HEK293 (cell line): ENCODE measurements around the gene AICDA.

ENCODE experiments used
- CTCF ChIA-PET: fragments of 350-600 bp; formaldehyde crosslinking; extraction: SDS; loops from one replicate; lab custom pipeline; 2021; ENCODE audit warnings: antibody characterized with exemption; lab: Yijun Ruan, JAX
- POLR2A ChIA-PET: fragments of 300-600 bp; formaldehyde crosslinking; extraction: SDS; loops from one replicate; lab custom pipeline; 2020; ENCODE audit warnings: antibody characterized with exemption, inconsistent platforms; lab: Yijun Ruan, JAX
- H3K27ac ChIP-seq: fragments of 200-500 bp; sonication (Bioruptor generic); 2 replicates; pipeline ENCODE4 v1.5.1; 2014; ENCODE audit warnings: low read depth, low read length, control low read depth, inconsistent platforms; ENCODE audit errors: extremely low read depth
- H3K36me3 ChIP-seq, 2 experiments: fragments of 200-500 bp in 1 of 2; sonication (Bioruptor generic) in 1 of 2; 1 replicate in 1 of 2; 2 replicates in 1 of 2; pipeline ENCODE4 v1.5.1; 2014 to 2017; ENCODE audit warnings: inconsistent platforms in 2 of 2, low read length in 2 of 2; ENCODE audit not compliant: control insufficient read depth in 2 of 2, insufficient read depth in 1 of 2
- H3K4me1 ChIP-seq: fragments of 200-500 bp; sonication (Bioruptor generic); 2 replicates; pipeline ENCODE4 v1.5.1; 2014; ENCODE audit warnings: mild to moderate bottlenecking, low read length, inconsistent platforms; ENCODE audit not compliant: control insufficient read depth, insufficient read depth
- H3K4me3 ChIP-seq: 2 replicates; pipeline ENCODE4 v1.5.1; 2011; ENCODE audit warnings: low read depth, mild to moderate bottlenecking, control low read depth, low read length, moderate library complexity
- H3K9me3 ChIP-seq: fragments of 200-500 bp; sonication (Bioruptor generic); 2 replicates; pipeline ENCODE4 v1.5.1; 2014; ENCODE audit warnings: low read depth, low read length, inconsistent platforms; ENCODE audit not compliant: control insufficient read depth, insufficient read depth
- BCL11A ChIP-seq: fragments of 450-650 bp; formaldehyde crosslinking; IDR thresholded peaks from 2 replicates; pipeline ENCODE4 v1.5.1; 2016; ENCODE audit warnings: low read depth, missing biosample characterization, missing genetic modification characterization
- FEZF1 ChIP-seq: fragments of 450-650 bp; formaldehyde crosslinking; IDR thresholded peaks from 2 replicates; pipeline ENCODE4 v1.5.1; 2016; ENCODE audit warnings: missing biosample characterization, missing genetic modification characterization
- GLI2 ChIP-seq: fragments of 450-650 bp; formaldehyde crosslinking; IDR thresholded peaks from 2 replicates; pipeline ENCODE4; 2017; ENCODE audit warnings: missing biosample characterization, missing genetic modification characterization, low read depth, borderline replicate concordance
- SP2 ChIP-seq: fragments of 450-650 bp; formaldehyde crosslinking; IDR thresholded peaks from 2 replicates; pipeline ENCODE4 v1.5.1; 2016; ENCODE audit warnings: missing biosample characterization, missing genetic modification characterization
- ZBTB1 ChIP-seq: fragments of 450-650 bp; formaldehyde crosslinking; IDR thresholded peaks from 2 replicates; pipeline ENCODE4 v1.5.1; 2016; ENCODE audit warnings: missing biosample characterization, missing genetic modification characterization
- ZNF157 ChIP-seq: fragments of 450-650 bp; formaldehyde crosslinking; IDR thresholded peaks from 2 replicates; pipeline ENCODE4 v1.5.1; 2016; ENCODE audit warnings: missing biosample characterization, missing genetic modification characterization
- ZNF184 ChIP-seq: fragments of 450-650 bp; IDR thresholded peaks from 2 replicates; pipeline ENCODE4 v1.5.1; 2018; ENCODE audit warnings: missing biosample characterization, mild to moderate bottlenecking, missing genetic modification characterization
- ZNF274 ChIP-seq, 2 experiments: fragments of 200-500 bp in 1 of 2; fragments of 450-650 bp in 1 of 2; sonication (Bioruptor generic) in 1 of 2; formaldehyde crosslinking in 1 of 2; IDR thresholded peaks; 2 replicates each; pipeline versions ENCODE4 v1.5.1 to v1.6.1; 2014 to 2016; ENCODE audit warnings: borderline replicate concordance in 1 of 2, inconsistent platforms in 1 of 2, low read length in 1 of 2, missing biosample characterization in 1 of 2, missing genetic modification characterization in 1 of 2
- ZNF335 ChIP-seq: fragments of 450-650 bp; formaldehyde crosslinking; conservative IDR thresholded peaks from 2 replicates; pipeline ENCODE4 v1.5.1; 2016; ENCODE audit warnings: missing biosample characterization, missing genetic modification characterization
- ZNF350 ChIP-seq: fragments of 450-650 bp; formaldehyde crosslinking; IDR thresholded peaks from 2 replicates; pipeline ENCODE4 v1.5.0; 2017; ENCODE audit warnings: missing biosample characterization, mild to moderate bottlenecking, missing genetic modification characterization
- ZNF394 ChIP-seq: fragments of 450-650 bp; formaldehyde crosslinking; IDR thresholded peaks from 2 replicates; pipeline ENCODE4 v1.5.1; 2016; ENCODE audit warnings: missing biosample characterization, missing genetic modification characterization, mild to moderate bottlenecking, moderate library complexity, borderline replicate concordance
- ZNF510 ChIP-seq: fragments of 450-650 bp; formaldehyde crosslinking; IDR thresholded peaks from 2 replicates; pipeline ENCODE4 v1.5.1; 2018; ENCODE audit warnings: mild to moderate bottlenecking, missing genetic modification characterization, missing biosample characterization; ENCODE audit not compliant: insufficient replicate concordance
- ZNF658 ChIP-seq: fragments of 450-650 bp; formaldehyde crosslinking; IDR thresholded peaks from 2 replicates; pipeline ENCODE4; 2016; ENCODE audit warnings: missing biosample characterization, missing genetic modification characterization
- ZNF677 ChIP-seq: fragments of 450-650 bp; IDR thresholded peaks from 2 replicates; pipeline ENCODE4 v1.5.0; 2018; ENCODE audit warnings: missing biosample characterization, mild to moderate bottlenecking, missing genetic modification characterization, moderate library complexity
- ZNF785 ChIP-seq: fragments of 450-650 bp; formaldehyde crosslinking; IDR thresholded peaks from 2 replicates; pipeline ENCODE4 v1.5.1; 2016; ENCODE audit warnings: missing biosample characterization, missing genetic modification characterization
- ZNF843 ChIP-seq: fragments of 450-650 bp; formaldehyde crosslinking; IDR thresholded peaks from 2 replicates; pipeline ENCODE4 v1.5.1; 2016; ENCODE audit warnings: missing biosample characterization, missing genetic modification characterization
- ZSCAN23 ChIP-seq: fragments of 450-650 bp; formaldehyde crosslinking; IDR thresholded peaks from 2 replicates; pipeline ENCODE4 v1.5.1; 2016; ENCODE audit warnings: missing biosample characterization, missing genetic modification characterization
- TF ChIP-seq, protein P1 (sequence below): fragments of 450-650 bp; formaldehyde crosslinking; IDR thresholded peaks from 2 replicates; pipeline ENCODE4 v1.5.1; 2016; ENCODE audit warnings: missing biosample characterization, missing genetic modification characterization
- TF ChIP-seq, protein P2 (sequence below): fragments of 450-650 bp; formaldehyde crosslinking; IDR thresholded peaks from 2 replicates; pipeline ENCODE4 v1.5.1; 2016; ENCODE audit warnings: missing biosample characterization, missing genetic modification characterization
- TF ChIP-seq, protein P3 (sequence below): fragments of 450-650 bp; formaldehyde crosslinking; IDR thresholded peaks from 2 replicates; pipeline ENCODE4 v1.5.1; 2016; ENCODE audit warnings: missing biosample characterization, missing genetic modification characterization
- TF ChIP-seq, protein P4 (sequence below): fragments of 450-650 bp; formaldehyde crosslinking; IDR thresholded peaks from 2 replicates; pipeline ENCODE4 v1.5.1; 2017; ENCODE audit warnings: missing biosample characterization, missing genetic modification characterization
- TF ChIP-seq, protein P5 (sequence below): fragments of 450-650 bp; formaldehyde crosslinking; IDR thresholded peaks from 2 replicates; pipeline ENCODE4 v1.5.1; 2017; ENCODE audit warnings: missing biosample characterization, missing genetic modification characterization
- TF ChIP-seq, protein P6 (sequence below): fragments of 450-650 bp; formaldehyde crosslinking; IDR thresholded peaks from 2 replicates; pipeline ENCODE4 v1.5.1; 2016; ENCODE audit warnings: missing biosample characterization, missing genetic modification characterization

The AICDA gene

DNA sequence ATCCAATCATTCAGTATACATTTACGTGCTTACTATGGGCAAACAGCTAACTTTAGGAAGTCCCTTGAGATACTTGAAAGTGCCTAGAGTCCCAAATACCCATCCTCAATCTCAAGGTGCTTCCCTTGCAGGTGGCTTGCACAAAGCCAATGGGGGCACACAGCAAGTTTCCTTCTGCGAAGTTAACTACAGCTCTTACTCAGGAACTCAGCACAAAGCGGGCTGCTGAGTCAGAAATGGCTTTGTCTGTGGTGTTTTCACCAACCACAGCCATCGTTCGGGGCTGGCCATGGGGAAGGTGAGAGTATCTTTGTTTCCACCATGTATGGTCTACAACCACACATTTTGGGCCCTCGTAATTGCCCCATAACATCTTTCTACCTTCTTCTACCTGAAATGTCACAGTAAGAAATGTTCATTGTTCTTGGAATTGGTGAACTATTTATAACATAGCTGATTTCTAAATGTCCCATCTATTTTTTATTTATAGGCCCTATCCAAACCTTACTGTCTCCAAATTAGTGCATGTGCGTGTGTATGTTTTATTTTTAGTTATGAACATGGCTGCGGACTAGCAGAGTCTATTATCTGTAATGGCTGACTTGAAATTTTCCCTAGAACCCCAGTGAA is 36.0 kb upstream of the AICDA start:
- TF ChIP-seq, protein P1, sequence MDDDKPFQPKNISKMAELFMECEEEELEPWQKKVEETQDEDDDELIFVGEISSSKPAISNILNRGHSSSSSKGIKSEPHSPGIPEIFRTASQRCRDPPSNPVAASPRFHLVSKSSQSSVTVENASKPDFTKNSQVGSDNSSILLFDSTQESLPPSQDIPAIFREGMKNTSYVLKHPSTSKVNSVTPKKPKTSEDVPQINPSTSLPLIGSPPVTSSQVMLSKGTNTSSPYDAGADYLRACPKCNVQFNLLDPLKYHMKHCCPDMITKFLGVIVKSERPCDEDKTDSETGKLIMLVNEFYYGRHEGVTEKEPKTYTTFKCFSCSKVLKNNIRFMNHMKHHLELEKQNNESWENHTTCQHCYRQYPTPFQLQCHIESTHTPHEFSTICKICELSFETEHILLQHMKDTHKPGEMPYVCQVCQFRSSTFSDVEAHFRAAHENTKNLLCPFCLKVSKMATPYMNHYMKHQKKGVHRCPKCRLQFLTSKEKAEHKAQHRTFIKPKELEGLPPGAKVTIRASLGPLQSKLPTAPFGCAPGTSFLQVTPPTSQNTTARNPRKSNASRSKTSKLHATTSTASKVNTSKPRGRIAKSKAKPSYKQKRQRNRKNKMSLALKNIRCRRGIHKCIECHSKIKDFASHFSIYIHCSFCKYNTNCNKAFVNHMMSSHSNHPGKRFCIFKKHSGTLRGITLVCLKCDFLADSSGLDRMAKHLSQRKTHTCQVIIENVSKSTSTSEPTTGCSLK (tag by site-specific recombination): no peak
- TF ChIP-seq ZBTB1 (tag by site-specific recombination): no peak
- TF ChIP-seq, protein P2, sequence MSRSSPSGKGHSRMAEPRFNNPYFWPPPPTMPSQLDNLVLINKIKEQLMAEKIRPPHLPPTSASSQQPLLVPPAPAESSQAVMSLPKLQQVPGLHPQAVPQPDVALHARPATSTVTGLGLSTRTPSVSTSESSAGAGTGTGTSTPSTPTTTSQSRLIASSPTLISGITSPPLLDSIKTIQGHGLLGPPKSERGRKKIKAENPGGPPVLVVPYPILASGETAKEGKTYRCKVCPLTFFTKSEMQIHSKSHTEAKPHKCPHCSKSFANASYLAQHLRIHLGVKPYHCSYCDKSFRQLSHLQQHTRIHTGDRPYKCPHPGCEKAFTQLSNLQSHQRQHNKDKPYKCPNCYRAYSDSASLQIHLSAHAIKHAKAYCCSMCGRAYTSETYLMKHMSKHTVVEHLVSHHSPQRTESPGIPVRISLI (tag by site-specific recombination): no peak
- TF ChIP-seq BCL11A (tag by site-specific recombination): no peak
- no peak for TF ChIP-seq ZNF658 (tag by site-specific recombination)
- TF ChIP-seq ZNF785 (tag by site-specific recombination): no peak
- TF ChIP-seq ZNF350 (tag by site-specific recombination): no peak
- TF ChIP-seq, protein P3, sequence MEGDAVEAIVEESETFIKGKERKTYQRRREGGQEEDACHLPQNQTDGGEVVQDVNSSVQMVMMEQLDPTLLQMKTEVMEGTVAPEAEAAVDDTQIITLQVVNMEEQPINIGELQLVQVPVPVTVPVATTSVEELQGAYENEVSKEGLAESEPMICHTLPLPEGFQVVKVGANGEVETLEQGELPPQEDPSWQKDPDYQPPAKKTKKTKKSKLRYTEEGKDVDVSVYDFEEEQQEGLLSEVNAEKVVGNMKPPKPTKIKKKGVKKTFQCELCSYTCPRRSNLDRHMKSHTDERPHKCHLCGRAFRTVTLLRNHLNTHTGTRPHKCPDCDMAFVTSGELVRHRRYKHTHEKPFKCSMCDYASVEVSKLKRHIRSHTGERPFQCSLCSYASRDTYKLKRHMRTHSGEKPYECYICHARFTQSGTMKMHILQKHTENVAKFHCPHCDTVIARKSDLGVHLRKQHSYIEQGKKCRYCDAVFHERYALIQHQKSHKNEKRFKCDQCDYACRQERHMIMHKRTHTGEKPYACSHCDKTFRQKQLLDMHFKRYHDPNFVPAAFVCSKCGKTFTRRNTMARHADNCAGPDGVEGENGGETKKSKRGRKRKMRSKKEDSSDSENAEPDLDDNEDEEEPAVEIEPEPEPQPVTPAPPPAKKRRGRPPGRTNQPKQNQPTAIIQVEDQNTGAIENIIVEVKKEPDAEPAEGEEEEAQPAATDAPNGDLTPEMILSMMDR (tag by site-specific recombination): no peak
- TF ChIP-seq, protein P4, sequence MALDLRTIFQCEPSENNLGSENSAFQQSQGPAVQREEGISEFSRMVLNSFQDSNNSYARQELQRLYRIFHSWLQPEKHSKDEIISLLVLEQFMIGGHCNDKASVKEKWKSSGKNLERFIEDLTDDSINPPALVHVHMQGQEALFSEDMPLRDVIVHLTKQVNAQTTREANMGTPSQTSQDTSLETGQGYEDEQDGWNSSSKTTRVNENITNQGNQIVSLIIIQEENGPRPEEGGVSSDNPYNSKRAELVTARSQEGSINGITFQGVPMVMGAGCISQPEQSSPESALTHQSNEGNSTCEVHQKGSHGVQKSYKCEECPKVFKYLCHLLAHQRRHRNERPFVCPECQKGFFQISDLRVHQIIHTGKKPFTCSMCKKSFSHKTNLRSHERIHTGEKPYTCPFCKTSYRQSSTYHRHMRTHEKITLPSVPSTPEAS (tag by site-specific recombination): no peak
- no peak for TF ChIP-seq ZNF274 (IDR thresholded peaks at IDR 0.05; ENCODE audit: low read length)
- TF ChIP-seq ZNF274 (tag by site-specific recombination; IDR thresholded peaks at IDR 0.05; ENCODE audit: borderline replicate concordance): no peak
- TF ChIP-seq, protein P5, sequence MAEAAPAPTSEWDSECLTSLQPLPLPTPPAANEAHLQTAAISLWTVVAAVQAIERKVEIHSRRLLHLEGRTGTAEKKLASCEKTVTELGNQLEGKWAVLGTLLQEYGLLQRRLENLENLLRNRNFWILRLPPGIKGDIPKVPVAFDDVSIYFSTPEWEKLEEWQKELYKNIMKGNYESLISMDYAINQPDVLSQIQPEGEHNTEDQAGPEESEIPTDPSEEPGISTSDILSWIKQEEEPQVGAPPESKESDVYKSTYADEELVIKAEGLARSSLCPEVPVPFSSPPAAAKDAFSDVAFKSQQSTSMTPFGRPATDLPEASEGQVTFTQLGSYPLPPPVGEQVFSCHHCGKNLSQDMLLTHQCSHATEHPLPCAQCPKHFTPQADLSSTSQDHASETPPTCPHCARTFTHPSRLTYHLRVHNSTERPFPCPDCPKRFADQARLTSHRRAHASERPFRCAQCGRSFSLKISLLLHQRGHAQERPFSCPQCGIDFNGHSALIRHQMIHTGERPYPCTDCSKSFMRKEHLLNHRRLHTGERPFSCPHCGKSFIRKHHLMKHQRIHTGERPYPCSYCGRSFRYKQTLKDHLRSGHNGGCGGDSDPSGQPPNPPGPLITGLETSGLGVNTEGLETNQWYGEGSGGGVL (tag by site-specific recombination): no peak
- no peak for TF ChIP-seq ZNF394 (tag by site-specific recombination)
- Histone ChIP-seq H3K27ac (no peak overlapping the region), H3K9me3 (no peaks in the 10 kb centered on the region), H3K36me3 (no peaks in the 10 kb centered on the region), H3K4me1 (no peaks in the 10 kb centered on the region), H3K4me3 (no peak overlapping the region)
- CTCF ChIA-PET: interaction anchor here (1.4 to 2.3 kb wide), 2 partner anchors 8 to 242 kb away, joined by 3 to 11 read pairs; no protein-coding TSS in a partner anchor
- POLR2A ChIA-PET: no interaction called here

DNA sequence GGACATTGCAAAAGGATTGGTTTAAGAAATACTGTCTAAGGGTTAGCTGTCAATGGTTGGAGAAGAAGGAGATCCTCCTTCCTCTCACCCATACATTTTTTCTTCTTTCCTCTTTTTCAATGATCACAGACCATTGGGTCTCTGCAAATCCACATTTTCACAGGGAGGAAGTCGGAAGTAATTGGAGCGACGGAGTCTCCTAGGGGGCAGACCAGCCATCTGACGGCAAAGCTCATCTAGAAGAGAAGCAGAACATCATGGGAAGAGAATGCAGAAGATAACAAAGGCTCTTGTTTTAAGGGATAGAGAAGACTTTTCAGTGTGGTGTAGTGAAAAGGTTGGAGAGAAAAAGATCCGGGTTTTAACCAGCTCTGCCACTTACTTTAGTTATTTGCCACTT is 35.3 kb upstream of the AICDA start:
- POLR2A ChIA-PET: no interaction called here
- no peak overlapping the region for H3K27ac ChIP-seq
- no peaks in the 10 kb centered on the region for H3K36me3 ChIP-seq
- CTCF ChIA-PET: interaction anchor here (1.2 to 2.3 kb wide), 3 partner anchors 9 to 243 kb away, joined by 3 to 11 read pairs (median 3); no protein-coding TSS in a partner anchor
- H3K4me1 ChIP-seq: no peaks in the 10 kb centered on the region
- H3K4me3 ChIP-seq: no peak overlapping the region
- no peaks in the 10 kb centered on the region for H3K9me3 ChIP-seq
- TF ChIP-seq ZSCAN23 (tag by site-specific recombination) (no peak), GLI2 (tag by site-specific recombination) (no peak), FEZF1 (no peak), SP2 (no peak), ZNF677 (tag by site-specific recombination) (no peak), ZNF510 (no peak), ZNF843 (no peak), ZNF184 (tag by site-specific recombination) (no peak), ZNF157 (tag by site-specific recombination) (no peak), ZNF335 (tag by site-specific recombination) (no peak)
- TF ChIP-seq, protein P6, sequence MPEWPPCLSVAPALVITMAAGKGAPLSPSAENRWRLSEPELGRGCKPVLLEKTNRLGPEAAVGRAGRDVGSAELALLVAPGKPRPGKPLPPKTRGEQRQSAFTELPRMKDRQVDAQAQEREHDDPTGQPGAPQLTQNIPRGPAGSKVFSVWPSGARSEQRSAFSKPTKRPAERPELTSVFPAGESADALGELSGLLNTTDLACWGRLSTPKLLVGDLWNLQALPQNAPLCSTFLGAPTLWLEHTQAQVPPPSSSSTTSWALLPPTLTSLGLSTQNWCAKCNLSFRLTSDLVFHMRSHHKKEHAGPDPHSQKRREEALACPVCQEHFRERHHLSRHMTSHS: no peak
